Keratinocyte (primary cell): Measurements from ENCODE around the gene MYCBPAP. TPM values are rescaled to one million over a fixed set of nuclear protein-coding genes. Genes with fewer than 3 reads are reported as not detected.

Experiments
- DNase-seq: peaks from one replicate; pipeline ENCODE4 v3.0.0-alpha.2; 2011; ENCODE audit warnings: low read depth, missing footprints, low spot score
- FAIRE-seq: peaks from 2 replicates; lab custom pipeline; 2011; peaks lifted over from hg19 to GRCh38; lab: Jason Lieb, UNC
- H2AFZ ChIP-seq: 2 replicates; pipeline ENCODE4 v1.6.0; 2012; ENCODE audit warnings: low read length, control low read depth, inconsistent platforms; ENCODE audit not compliant: control insufficient read depth
- H3K27ac ChIP-seq: 2 replicates; pipeline ENCODE4 v1.5.1; 2011; ENCODE audit warnings: low read length; ENCODE audit not compliant: control insufficient read depth, insufficient read depth
- H3K27me3 ChIP-seq: 3 replicates; pipeline ENCODE4 v1.6.0; 2011; ENCODE audit warnings: low read length; ENCODE audit not compliant: control insufficient read depth, insufficient read depth; ENCODE audit errors: extremely low read depth
- H3K36me3 ChIP-seq, 2 experiments: 2 replicates in 1 of 2; 3 replicates in 1 of 2; pipeline ENCODE4 v1.5.1; 2011; ENCODE audit warnings: low read length in 2 of 2, mild to moderate bottlenecking in 1 of 2; ENCODE audit not compliant: control insufficient read depth in 2 of 2, insufficient read depth in 2 of 2; ENCODE audit errors: extremely low read depth in 1 of 2
- H3K4me1 ChIP-seq: 3 replicates; pipeline ENCODE4 v1.5.1; 2011; ENCODE audit warnings: low read length; ENCODE audit not compliant: control insufficient read depth, insufficient read depth; ENCODE audit errors: extremely low read depth
- H3K4me2 ChIP-seq: 3 replicates; pipeline ENCODE4 v1.6.0; 2011; ENCODE audit warnings: low read depth, low read length; ENCODE audit not compliant: control insufficient read depth, insufficient read depth; ENCODE audit errors: extremely low read depth
- H3K4me3 ChIP-seq, 3 experiments: fragments of 200-600 bp in 1 of 3; sonication (generic) in 1 of 3; 2 replicates in 2 of 3; 3 replicates in 1 of 3; pipeline ENCODE4 v1.5.1; 2011 to 2016; ENCODE audit warnings: low read length in 3 of 3, mild to moderate bottlenecking in 3 of 3, control low read depth in 2 of 3, inconsistent platforms in 1 of 3, low read depth in 1 of 3, mixed read lengths in 1 of 3, mixed run types in 1 of 3, moderate library complexity in 1 of 3; ENCODE audit not compliant: control insufficient read depth in 2 of 3, insufficient read depth in 2 of 3; ENCODE audit errors: extremely low read depth in 1 of 3
- H3K79me2 ChIP-seq: 2 replicates; pipeline ENCODE4 v1.6.0; 2012; ENCODE audit warnings: low read length; ENCODE audit not compliant: control insufficient read depth, insufficient read depth
- H3K9ac ChIP-seq: 3 replicates; pipeline ENCODE4 v1.6.0; 2011; ENCODE audit warnings: low read length; ENCODE audit not compliant: control insufficient read depth, insufficient read depth; ENCODE audit errors: extremely low read depth
- H3K9me1 ChIP-seq: 3 replicates; pipeline ENCODE4 v1.6.0; 2011; ENCODE audit warnings: low read length; ENCODE audit not compliant: control insufficient read depth, insufficient read depth; ENCODE audit errors: extremely low read depth
- H3K9me3 ChIP-seq: 2 replicates; pipeline ENCODE4 v1.5.1; 2012; ENCODE audit warnings: low read depth, low read length; ENCODE audit not compliant: control insufficient read depth
- H4K20me1 ChIP-seq: 3 replicates; pipeline ENCODE4 v1.6.0; 2011; ENCODE audit warnings: low read length; ENCODE audit not compliant: control insufficient read depth, insufficient read depth; ENCODE audit errors: extremely low read depth
- EZH2 ChIP-seq: IDR thresholded peaks from one replicate; pipeline ENCODE4 v1.6.1; 2012; ENCODE audit warnings: inconsistent platforms, mild to moderate bottlenecking, low read length, moderate library complexity
- dilution Hi-C: fragments of 300-500 bp; cut with MboI; formaldehyde crosslinking; loops from one replicate; pipeline ENCODE4 v1.7.0; 2020; ENCODE audit warnings: low sequenced_read_pairs; ENCODE audit not compliant: extremely low pct_ligation_motif_present
- polyA plus RNA-seq, 5 experiments: library from polyadenylated mRNA; depleted of rRNA in 3 of 5; stranded (reverse) in 3 of 5; stranded (forward) in 1 of 5; unstranded in 1 of 5; fragments of >200 nt; gene quantifications; 1 replicate in 1 of 5; 2 replicates in 3 of 5; 3 replicates in 1 of 5; pipeline versions ENCODE4 v1.2.1 to v1.2.3, GENCODE V29; 2011 to 2012; ENCODE audit warnings: missing spikeins in 2 of 5, low read depth in 1 of 5, low replicate concordance in 1 of 5
- TF ChIP-seq, protein P1 (sequence below), 3 experiments: IDR thresholded peaks in 1 of 3; conservative IDR thresholded peaks in 1 of 3; optimal IDR thresholded peaks in 1 of 3; 2 replicates in 2 of 3; 3 replicates in 1 of 3; pipeline versions ENCODE3 to v1.5.1; 2011; ENCODE audit warnings: low read length in 3 of 3, mild to moderate bottlenecking in 3 of 3, moderate library complexity in 2 of 3, control low read depth in 1 of 3, inconsistent platforms in 1 of 3; ENCODE audit not compliant: insufficient read depth in 2 of 3; ENCODE audit errors: extremely low read depth in 1 of 3

MYCBPAP gene
- polyA plus RNA-seq, 1 donor (not counting 4 experiments of a cell fraction or from before 2014, with no cell fraction given) = 9.5 TPM

DNA sequence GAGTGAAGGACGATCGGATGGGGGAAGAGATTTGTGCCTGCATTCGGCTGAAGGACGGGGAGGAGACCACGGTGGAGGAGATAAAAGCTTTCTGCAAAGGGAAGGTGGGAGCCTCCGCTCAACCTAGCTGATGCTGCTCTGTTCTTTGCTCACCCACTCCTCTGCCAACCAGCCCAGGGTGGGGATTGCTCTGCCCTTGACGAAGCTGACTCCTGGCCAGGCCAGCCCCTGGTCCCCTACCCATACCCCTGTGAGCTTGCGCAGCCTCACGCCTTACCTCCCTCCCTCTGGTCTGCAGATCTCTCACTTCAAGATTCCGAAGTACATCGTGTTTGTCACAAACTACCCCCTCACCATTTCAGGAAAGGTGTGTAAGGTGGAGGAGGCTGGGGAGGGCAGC is 34.3 kb upstream of the MYCBPAP start:
- Histone ChIP-seq H4K20me1 (no peaks in the 10 kb centered on the region), H2AFZ (no peak overlapping the region), H3K4me3 (no peak overlapping the region), H3K4me2 (no peak overlapping the region), H3K27me3 (peaks cover 13% of the 10 kb centered on the region), H3K27ac (no peak overlapping the region), H3K4me1 (peaks cover 8% of the 10 kb centered on the region), H3K9ac (no peak overlapping the region), H3K79me2 (peaks cover under 1% of the 10 kb centered on the region), H3K9me1 (no peaks in the 10 kb centered on the region), H3K36me3 (peaks cover 2 to 25% of the 10 kb centered on the region in 2 experiments), H3K9me3 (no peaks in the 10 kb centered on the region)
- DNase-seq (no peak), FAIRE-seq (no peak)
- TF ChIP-seq EZH2 = no peak
- TF ChIP-seq, protein P1, sequence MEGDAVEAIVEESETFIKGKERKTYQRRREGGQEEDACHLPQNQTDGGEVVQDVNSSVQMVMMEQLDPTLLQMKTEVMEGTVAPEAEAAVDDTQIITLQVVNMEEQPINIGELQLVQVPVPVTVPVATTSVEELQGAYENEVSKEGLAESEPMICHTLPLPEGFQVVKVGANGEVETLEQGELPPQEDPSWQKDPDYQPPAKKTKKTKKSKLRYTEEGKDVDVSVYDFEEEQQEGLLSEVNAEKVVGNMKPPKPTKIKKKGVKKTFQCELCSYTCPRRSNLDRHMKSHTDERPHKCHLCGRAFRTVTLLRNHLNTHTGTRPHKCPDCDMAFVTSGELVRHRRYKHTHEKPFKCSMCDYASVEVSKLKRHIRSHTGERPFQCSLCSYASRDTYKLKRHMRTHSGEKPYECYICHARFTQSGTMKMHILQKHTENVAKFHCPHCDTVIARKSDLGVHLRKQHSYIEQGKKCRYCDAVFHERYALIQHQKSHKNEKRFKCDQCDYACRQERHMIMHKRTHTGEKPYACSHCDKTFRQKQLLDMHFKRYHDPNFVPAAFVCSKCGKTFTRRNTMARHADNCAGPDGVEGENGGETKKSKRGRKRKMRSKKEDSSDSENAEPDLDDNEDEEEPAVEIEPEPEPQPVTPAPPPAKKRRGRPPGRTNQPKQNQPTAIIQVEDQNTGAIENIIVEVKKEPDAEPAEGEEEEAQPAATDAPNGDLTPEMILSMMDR (optimal IDR thresholded peaks at IDR 0.05 in 1 of 3, IDR thresholded peaks at IDR 0.05 in 1 of 3, conservative IDR thresholded peaks at IDR 0.05 in 1 of 3; ENCODE audit: extremely low read depth in 1 of 3, insufficient read depth in 2 of 3, low read length in 3 of 3) = no peak
- dilution Hi-C loops = no loop called here

DNA sequence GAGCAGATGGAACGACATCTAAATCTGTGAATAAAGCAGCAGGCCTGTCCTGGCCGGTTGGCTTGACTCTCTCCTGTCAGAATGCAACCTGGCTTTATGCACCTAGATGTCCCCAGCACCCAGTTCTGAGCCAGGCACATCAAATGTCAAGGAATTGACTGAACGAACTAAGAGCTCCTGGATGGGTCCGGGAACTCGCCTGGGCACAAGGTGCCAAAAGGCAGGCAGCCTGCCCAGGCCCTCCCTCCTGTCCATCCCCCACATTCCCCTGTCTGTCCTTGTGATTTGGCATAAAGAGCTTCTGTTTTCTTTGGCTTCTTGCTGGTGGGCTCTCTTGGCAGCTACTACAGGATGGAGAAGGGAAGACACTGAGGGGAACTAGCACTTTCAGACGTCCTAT is 33.7 kb upstream of the MYCBPAP start:
- Histone ChIP-seq H3K4me1 (peaks cover 7% of the 10 kb centered on the region), H3K27me3 (peaks cover 7% of the 10 kb centered on the region), H3K4me2 (no peak overlapping the region), H4K20me1 (no peaks in the 10 kb centered on the region), H3K36me3 (peaks cover 2 to 25% of the 10 kb centered on the region in 2 experiments), H2AFZ (no peak overlapping the region), H3K9me3 (no peaks in the 10 kb centered on the region), H3K79me2 (peaks cover 6% of the 10 kb centered on the region), H3K27ac (no peak overlapping the region), H3K4me3 (no peak overlapping the region), H3K9me1 (no peaks in the 10 kb centered on the region), H3K9ac (no peak overlapping the region)
- TF ChIP-seq, protein P1 (optimal IDR thresholded peaks at IDR 0.05 in 1 of 3, IDR thresholded peaks at IDR 0.05 in 1 of 3, conservative IDR thresholded peaks at IDR 0.05 in 1 of 3; ENCODE audit: extremely low read depth in 1 of 3, insufficient read depth in 2 of 3, low read length in 3 of 3) = no peak
- TF ChIP-seq EZH2 = no peak
- FAIRE-seq (no peak), DNase-seq (no peak)
- dilution Hi-C loops = no loop called here
